GM12874 (cell line): ENCODE data around the gene MIA3.

Experiments used
- CTCF ChIP-seq: IDR thresholded peaks from 2 replicates; pipeline ENCODE4 v1.5.1; 2011; ENCODE audit warnings: low read depth, mild to moderate bottlenecking, control low read depth, low read length, moderate library complexity; ENCODE audit not compliant: insufficient read depth

Gene MIA3

GRCh38 chr1:222613627-222614026 is 4.3 kb upstream of the MIA3 start:
- TF ChIP-seq CTCF, result no peak

GRCh38 chr1:222616525-222616924 is 1.4 kb upstream of the MIA3 start:
- no peak for TF ChIP-seq CTCF

- no peak for TF ChIP-seq CTCF
Measured at GRCh38 chr1:222617367-222617951, 438 bp upstream of the MIA3 start.

GRCh38 chr1:222618880-222619596 is 1.1 kb downstream of the MIA3 start:
- no peak for TF ChIP-seq CTCF

GRCh38 chr1:222620566-222620965 is 2.7 kb downstream of the MIA3 start:
- TF ChIP-seq CTCF, result no peak

GRCh38 chr1:222622765-222623164 is 4.9 kb downstream of the MIA3 start:
- TF ChIP-seq CTCF, result no peak

GRCh38 chr1:222623458-222623857 is 5.6 kb downstream of the MIA3 start:
- no peak for TF ChIP-seq CTCF
